ENCODE results near the gene ZCWPW1. TPM values are rescaled to one million over a fixed set of nuclear protein-coding genes. Genes with fewer than 3 reads are reported as not detected.

Gene ZCWPW1
- total and polyA plus RNA-seq, 2 donors (not counting 1 experiment from before 2014, with no cell fraction given): 1.1 to 2.8 TPM

GRCh38 chr7:100398239-100398638 is 30.3 kb downstream of the ZCWPW1 start:
- Histone ChIP-seq H2AFZ (ENCODE audit: low read length) (no peak overlapping the region), H3K4me2 (ENCODE audit: extremely low read depth, insufficient read depth, low read length) (no peak overlapping the region), H4K20me1 (ENCODE audit: control insufficient read depth, extremely low read depth, insufficient read depth, low read length) (no peaks in the 10 kb centered on the region), H3K9me3 (ENCODE audit: control insufficient read depth, insufficient read depth, low read depth, low read length) (no peaks in the 10 kb centered on the region), H3K36me3 (ENCODE audit: control insufficient read depth, insufficient read depth, low read length) (no peaks in the 10 kb centered on the region), H3K79me2 (ENCODE audit: control insufficient read depth, insufficient read depth, low read length) (no peaks in the 10 kb centered on the region), H3K9ac (ENCODE audit: insufficient read depth, low read length) (no peak overlapping the region), H3K27me3 (ENCODE audit: control insufficient read depth, insufficient read depth, low read length) (peaks cover 6% of the 10 kb centered on the region), H3K4me1 (ENCODE audit: control insufficient read depth, extremely low read depth, insufficient read depth, low read length) (no peaks in the 10 kb centered on the region), H3K4me3 (replicated peaks in 1 of 4; ENCODE audit: control extremely low read depth in 1 of 4, insufficient read depth in 1 of 4, low read depth in 3 of 4, low read length in 4 of 4) (no peak overlapping the region), H3K27ac (ENCODE audit: insufficient read depth, low read length) (no peak overlapping the region)
- DNase-seq (ENCODE audit: low read depth in 2 of 2): no peak
- TF ChIP-seq EZH2 (IDR thresholded peaks at IDR 0.05; ENCODE audit: low read length, missing control alignments): no peak
- no peak for TF ChIP-seq CTCF (conservative IDR thresholded peaks at IDR 0.05 in 1 of 2, IDR thresholded peaks at IDR 0.05 in 1 of 2; ENCODE audit: low read depth in 1 of 2, low read length in 2 of 2)

- Histone ChIP-seq H3K9me3 (ENCODE audit: control insufficient read depth, insufficient read depth, low read depth, low read length) (no peaks in the 10 kb centered on the region), H3K27ac (ENCODE audit: insufficient read depth, low read length) (no peak overlapping the region), H3K79me2 (ENCODE audit: control insufficient read depth, insufficient read depth, low read length) (no peaks in the 10 kb centered on the region), H2AFZ (ENCODE audit: low read length) (no peak overlapping the region), H3K36me3 (ENCODE audit: control insufficient read depth, insufficient read depth, low read length) (no peaks in the 10 kb centered on the region), H4K20me1 (ENCODE audit: control insufficient read depth, extremely low read depth, insufficient read depth, low read length) (no peaks in the 10 kb centered on the region), H3K4me1 (ENCODE audit: control insufficient read depth, extremely low read depth, insufficient read depth, low read length) (no peaks in the 10 kb centered on the region), H3K4me3 (replicated peaks in 1 of 4; ENCODE audit: control extremely low read depth in 1 of 4, insufficient read depth in 1 of 4, low read depth in 3 of 4, low read length in 4 of 4) (no peak overlapping the region), H3K9ac (ENCODE audit: insufficient read depth, low read length) (no peak overlapping the region), H3K4me2 (ENCODE audit: extremely low read depth, insufficient read depth, low read length) (no peak overlapping the region), H3K27me3 (ENCODE audit: control insufficient read depth, insufficient read depth, low read length) (peaks cover 6% of the 10 kb centered on the region)
- DNase-seq (ENCODE audit: low read depth in 2 of 2): no peak
- TF ChIP-seq EZH2 (IDR thresholded peaks at IDR 0.05; ENCODE audit: low read length, missing control alignments): no peak
- no peak for TF ChIP-seq CTCF (conservative IDR thresholded peaks at IDR 0.05 in 1 of 2, IDR thresholded peaks at IDR 0.05 in 1 of 2; ENCODE audit: low read depth in 1 of 2, low read length in 2 of 2)
Observed at GRCh38 chr7:100397315-100398081, 31.0 kb downstream of the ZCWPW1 start.

- Histone ChIP-seq H3K4me3 (replicated peaks in 1 of 4; ENCODE audit: control extremely low read depth in 1 of 4, insufficient read depth in 1 of 4, low read depth in 3 of 4, low read length in 4 of 4) (no peak overlapping the region), H3K4me1 (ENCODE audit: control insufficient read depth, extremely low read depth, insufficient read depth, low read length) (no peaks in the 10 kb centered on the region), H3K9me3 (ENCODE audit: control insufficient read depth, insufficient read depth, low read depth, low read length) (no peaks in the 10 kb centered on the region), H3K27me3 (ENCODE audit: control insufficient read depth, insufficient read depth, low read length) (peaks cover 6% of the 10 kb centered on the region), H3K9ac (ENCODE audit: insufficient read depth, low read length) (no peak overlapping the region), H3K27ac (ENCODE audit: insufficient read depth, low read length) (no peak overlapping the region), H2AFZ (ENCODE audit: low read length) (no peak overlapping the region), H3K36me3 (ENCODE audit: control insufficient read depth, insufficient read depth, low read length) (no peaks in the 10 kb centered on the region), H3K79me2 (ENCODE audit: control insufficient read depth, insufficient read depth, low read length) (no peaks in the 10 kb centered on the region), H4K20me1 (ENCODE audit: control insufficient read depth, extremely low read depth, insufficient read depth, low read length) (no peaks in the 10 kb centered on the region), H3K4me2 (ENCODE audit: extremely low read depth, insufficient read depth, low read length) (no peak overlapping the region)
- TF ChIP-seq EZH2 (IDR thresholded peaks at IDR 0.05; ENCODE audit: low read length, missing control alignments): no peak
- TF ChIP-seq CTCF (conservative IDR thresholded peaks at IDR 0.05 in 1 of 2, IDR thresholded peaks at IDR 0.05 in 1 of 2; ENCODE audit: low read depth in 1 of 2, low read length in 2 of 2): no peak
- DNase-seq (ENCODE audit: low read depth in 2 of 2): no peak
Observed at GRCh38 chr7:100396421-100396982, 32.0 kb downstream of the ZCWPW1 start.
